C4-2B (cell line): ENCODE data around the gene RBFOX1.

Experiments
- H3K27ac ChIP-seq: fragments of 450-650 bp; 2 replicates; pipeline ENCODE4 v1.5.1; 2017
- CTCF ChIP-seq: fragments of 450-650 bp; conservative IDR thresholded peaks from 2 replicates; pipeline ENCODE4 v1.5.1; 2017; ENCODE audit warnings: mild to moderate bottlenecking
- ZFX ChIP-seq: fragments of 450-650 bp; IDR thresholded peaks from 2 replicates; pipeline ENCODE4 v1.6.1; 2017

Gene RBFOX1

GRCh38 chr16:7601100-7601499 is 268.5 kb downstream of the RBFOX1 start:
- no peak for TF ChIP-seq ZFX
- TF ChIP-seq CTCF = no peak
- H3K27ac ChIP-seq = no peak overlapping the region

GRCh38 chr16:7602291-7602950 is 269.8 kb downstream of the RBFOX1 start:
- TF ChIP-seq ZFX (no peak), CTCF (no peak)
- H3K27ac ChIP-seq = no peak overlapping the region

- TF ChIP-seq CTCF (no peak), ZFX (no peak)
- no peak overlapping the region for H3K27ac ChIP-seq
These were observed 273.2 kb downstream of the RBFOX1 start for GRCh38 chr16:7605812-7606211.

GRCh38 chr16:7612671-7613070 is 280.0 kb downstream of the RBFOX1 start:
- TF ChIP-seq ZFX (no peak), CTCF (no peak)
- H3K27ac ChIP-seq = no peak overlapping the region

- TF ChIP-seq ZFX (no peak), CTCF (no peak)
- no peak overlapping the region for H3K27ac ChIP-seq
These were observed 280.9 kb downstream of the RBFOX1 start for GRCh38 chr16:7613518-7613917.

GRCh38 chr16:7614021-7614795 is 281.6 kb downstream of the RBFOX1 start:
- TF ChIP-seq ZFX (no peak), CTCF (no peak)
- no peak overlapping the region for H3K27ac ChIP-seq

- H3K27ac ChIP-seq = no peak overlapping the region
- TF ChIP-seq CTCF (peak; percentile 56), ZFX (no peak)
These were observed 282.9 kb downstream of the RBFOX1 start for GRCh38 chr16:7615565-7615964.
